Fibroblast of skin of left quadriceps (primary cell): ENCODE results near the gene VSX2.

ENCODE experiments used
- DNase-seq, 2 experiments: peaks; one replicate each; pipeline ENCODE4 v3.0.0-alpha.2; 2013; ENCODE audit warnings: low read depth in 2 of 2

The VSX2 gene

GRCh38 chr14:74221741-74222140 is 17.5 kb upstream of the VSX2 start:
- DNase-seq: no peak

- no peak for DNase-seq
These were observed 16.2 kb upstream of the VSX2 start for GRCh38 chr14:74223016-74223415.

GRCh38 chr14:74231784-74232183 is 7.5 kb upstream of the VSX2 start:
- DNase-seq: no peak

DNA sequence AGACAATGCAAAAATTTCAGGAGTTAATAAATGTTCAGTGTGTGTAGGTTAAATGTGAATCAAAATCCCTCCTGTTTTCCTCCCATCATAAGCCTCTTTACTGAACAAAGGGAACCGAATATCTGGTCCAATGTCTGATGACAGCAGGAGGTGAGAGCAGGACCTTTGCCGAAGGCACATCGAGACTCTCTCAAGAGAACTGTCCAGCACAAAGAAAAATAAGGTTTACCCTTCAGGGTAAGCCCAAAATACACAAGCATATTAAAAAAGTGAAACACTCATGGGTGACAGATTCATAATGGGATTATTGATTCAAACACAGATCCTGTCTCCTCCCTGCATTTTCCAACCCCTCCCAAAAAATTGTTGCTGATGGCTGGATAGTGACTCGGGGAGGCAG is 4.2 kb upstream of the VSX2 start:
- no peak for DNase-seq

DNA sequence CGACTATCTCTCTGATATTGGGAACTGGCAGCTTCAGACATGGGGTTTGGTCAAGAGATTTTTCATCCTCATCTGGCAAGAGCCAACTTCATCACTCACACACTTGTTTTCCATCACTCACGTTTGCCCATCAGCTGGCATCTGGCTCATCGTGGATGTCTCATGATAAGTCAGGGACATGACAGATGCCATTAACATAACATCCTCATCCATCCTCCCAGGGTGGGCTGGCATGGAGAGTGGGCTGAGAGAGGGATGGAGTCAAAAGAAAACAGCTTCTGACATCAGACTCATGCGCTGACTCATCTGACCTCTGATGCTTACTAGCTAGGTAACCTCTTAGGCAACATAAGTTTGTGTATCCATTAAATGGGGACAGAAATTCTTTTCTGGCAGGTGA is 1.8 kb upstream of the VSX2 start:
- no peak for DNase-seq

DNA sequence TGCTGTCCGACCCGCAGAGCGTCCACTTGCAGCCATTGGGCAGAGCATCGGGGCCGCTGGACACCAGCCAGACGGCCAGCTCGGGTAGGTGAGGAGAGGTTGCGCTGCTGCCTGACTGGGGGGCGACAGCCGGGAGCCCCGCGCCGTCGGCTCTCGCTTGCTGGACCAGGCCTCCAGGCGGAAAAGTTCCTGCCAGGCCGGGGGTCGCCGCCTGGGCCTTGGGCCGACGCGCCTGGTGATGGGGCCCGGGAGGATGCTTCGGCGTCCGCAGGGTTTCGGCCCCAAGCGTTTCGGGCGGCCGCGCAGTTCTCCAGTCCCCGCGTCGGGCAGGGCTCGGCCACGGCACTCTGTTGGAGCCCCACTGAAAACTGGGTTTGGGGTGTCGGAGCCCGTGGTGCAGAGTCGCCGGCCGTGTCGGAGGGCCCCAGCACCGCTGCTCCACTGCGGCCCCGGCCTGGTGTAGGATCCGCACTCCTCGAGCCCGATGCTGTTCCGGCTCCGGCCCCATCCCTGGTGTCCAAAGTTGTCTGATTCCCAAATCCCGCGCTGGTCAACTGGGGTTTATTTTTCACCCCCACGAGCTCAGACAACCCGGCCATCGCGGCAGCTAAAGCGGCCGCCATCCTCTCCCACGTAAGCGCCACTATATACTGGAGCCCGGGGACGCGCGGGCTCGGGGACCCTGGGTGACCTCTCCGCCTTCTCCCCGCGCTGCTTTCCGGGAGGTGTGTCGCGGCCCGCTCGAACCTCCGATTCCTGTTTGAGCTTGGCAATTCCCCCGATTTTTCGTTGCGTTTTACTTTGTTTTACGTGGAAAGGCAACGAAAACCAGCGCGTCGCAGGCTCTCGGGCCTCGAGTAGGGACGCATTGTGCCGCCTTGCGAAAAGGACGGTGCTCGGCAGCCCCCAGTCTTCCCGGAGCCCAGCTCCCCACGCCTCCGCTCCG is 872 bp downstream of the VSX2 start:
- no peak for DNase-seq

GRCh38 chr14:74240794-74241651 is 1.8 kb downstream of the VSX2 start:
- no peak for DNase-seq

- no peak for DNase-seq
These were observed 2.4 kb downstream of the VSX2 start for GRCh38 chr14:74241652-74242017.

DNA sequence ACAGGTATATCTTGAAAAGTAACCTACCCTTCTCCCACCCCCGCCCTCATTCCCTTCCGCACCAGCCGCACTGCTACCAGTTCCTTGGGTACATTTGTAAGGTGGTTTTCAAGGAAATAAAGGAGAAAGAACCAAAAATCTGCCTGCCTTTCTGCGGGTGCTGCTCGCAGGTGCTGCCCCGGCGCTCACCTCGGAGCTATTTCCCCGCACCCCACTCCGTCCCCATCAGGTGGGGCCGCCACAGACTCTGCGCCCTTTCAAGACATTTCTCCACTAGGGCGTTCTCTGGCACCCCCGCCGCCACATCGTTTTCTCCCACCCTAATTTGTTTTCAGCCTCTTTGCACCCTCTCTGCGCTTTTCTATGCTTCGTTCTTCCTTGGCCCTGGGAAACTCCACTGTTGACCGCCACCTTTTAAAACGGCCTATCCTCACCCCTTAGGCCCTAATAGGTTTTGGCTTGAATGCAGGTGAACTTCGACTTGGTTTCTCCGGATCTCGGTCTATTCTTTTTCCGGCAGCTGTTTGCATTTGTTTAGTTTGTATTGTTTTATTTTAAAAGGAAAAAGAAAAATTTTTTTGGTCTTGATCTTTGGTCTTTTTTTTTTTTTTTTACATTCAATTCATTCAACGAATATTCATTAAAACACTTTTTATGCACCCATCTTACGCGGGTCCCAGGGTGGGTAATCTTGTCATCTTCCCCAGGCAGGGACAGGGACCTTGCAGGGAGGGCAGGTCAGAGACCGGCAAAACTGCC is 3.0 kb downstream of the VSX2 start:
- DNase-seq: no peak

GRCh38 chr14:74242780-74243042 is 3.5 kb downstream of the VSX2 start:
- DNase-seq: no peak

- no peak for DNase-seq
These were observed 3.8 kb downstream of the VSX2 start for GRCh38 chr14:74243051-74243450.

GRCh38 chr14:74244115-74244514 is 4.9 kb downstream of the VSX2 start:
- DNase-seq: no peak

DNA sequence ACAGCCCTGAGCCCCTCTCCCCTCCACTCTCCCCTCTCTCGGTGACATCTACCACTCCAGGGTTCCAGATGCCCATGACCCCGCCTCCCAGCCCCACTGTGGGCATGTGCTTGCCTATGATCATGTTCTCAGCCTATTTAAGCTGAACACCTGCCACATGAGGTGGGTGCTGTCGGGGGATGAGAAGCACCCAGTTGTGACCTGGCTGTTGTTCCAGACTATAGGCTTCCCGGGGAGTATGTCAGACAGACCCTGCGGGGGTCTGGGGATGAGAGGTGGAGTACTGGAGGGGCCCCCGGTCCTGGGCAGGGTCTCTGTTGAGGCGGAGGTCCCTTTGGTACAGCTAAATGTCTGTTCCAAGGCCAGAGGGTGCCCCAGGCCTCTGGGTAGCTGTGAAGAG is 6.0 kb downstream of the VSX2 start:
- DNase-seq: no peak

DNA sequence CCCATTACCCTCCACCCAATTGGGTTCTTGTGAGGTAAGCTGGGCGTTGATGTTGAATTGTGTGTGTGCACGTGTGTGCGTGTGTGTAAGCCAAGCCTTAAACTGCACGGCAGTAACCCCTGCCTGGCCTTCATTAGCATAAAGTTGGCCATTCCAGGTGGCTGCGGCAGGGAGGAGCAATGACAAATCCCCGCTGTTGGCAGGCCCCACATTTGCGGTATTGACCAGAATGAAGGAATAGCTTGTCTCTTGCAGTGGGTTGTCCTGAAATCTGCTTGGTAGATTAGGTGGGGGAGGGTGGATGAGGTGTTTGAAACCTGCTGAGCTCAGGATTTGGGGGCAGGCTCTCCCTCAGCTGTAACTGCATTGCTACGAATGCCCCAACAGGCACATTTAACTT is 7.3 kb downstream of the VSX2 start:
- DNase-seq: no peak

GRCh38 chr14:74248017-74248416 is 8.8 kb downstream of the VSX2 start:
- no peak for DNase-seq

DNA sequence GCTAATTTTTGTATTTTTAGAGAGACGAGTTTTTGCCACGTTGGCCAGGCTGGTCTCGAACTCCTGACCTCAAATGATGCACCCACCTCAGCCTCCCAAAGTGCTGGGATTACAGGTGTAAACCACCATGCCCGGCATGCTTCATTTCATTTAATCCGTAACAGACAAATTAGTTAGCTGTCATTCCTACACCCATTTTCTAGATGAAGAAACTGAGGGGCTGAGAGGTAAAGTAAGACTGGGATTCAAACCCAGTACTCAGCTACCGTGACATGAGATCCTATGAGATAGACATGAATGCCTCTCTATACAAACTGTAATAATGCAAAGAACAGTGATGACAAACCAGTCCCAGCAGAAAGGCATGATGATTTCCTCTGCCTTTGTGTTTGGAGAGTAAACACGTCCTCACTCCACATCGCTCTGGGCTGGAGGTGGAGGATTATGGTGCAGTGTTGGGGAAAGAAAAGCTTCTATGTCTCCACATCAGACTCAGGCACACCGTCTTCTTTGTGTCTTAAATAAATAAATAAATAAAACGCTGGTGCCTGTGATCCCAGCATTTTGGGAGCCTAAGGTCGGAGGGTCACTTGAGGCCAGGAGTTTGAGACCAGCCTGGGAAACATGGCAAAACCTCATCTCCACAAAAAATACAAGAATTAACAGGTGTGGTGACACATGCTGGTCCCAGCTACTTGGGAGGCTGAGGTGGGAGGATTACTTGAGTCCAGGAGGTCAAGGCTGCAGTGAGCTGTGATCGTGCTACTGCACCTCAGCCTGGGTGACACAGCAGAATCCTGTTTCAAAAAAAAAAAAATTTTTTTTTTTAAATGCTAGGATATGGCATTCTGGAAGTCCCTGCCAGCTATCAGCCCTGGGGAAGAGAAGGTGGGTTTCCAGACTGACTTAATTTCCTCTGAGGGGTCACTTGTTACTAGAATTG is 10.5 kb downstream of the VSX2 start:
- no peak for DNase-seq

GRCh38 chr14:74255281-74255680 is 16.0 kb downstream of the VSX2 start:
- no peak for DNase-seq

GRCh38 chr14:74257078-74257940 is 18.1 kb downstream of the VSX2 start:
- no peak for DNase-seq

DNA sequence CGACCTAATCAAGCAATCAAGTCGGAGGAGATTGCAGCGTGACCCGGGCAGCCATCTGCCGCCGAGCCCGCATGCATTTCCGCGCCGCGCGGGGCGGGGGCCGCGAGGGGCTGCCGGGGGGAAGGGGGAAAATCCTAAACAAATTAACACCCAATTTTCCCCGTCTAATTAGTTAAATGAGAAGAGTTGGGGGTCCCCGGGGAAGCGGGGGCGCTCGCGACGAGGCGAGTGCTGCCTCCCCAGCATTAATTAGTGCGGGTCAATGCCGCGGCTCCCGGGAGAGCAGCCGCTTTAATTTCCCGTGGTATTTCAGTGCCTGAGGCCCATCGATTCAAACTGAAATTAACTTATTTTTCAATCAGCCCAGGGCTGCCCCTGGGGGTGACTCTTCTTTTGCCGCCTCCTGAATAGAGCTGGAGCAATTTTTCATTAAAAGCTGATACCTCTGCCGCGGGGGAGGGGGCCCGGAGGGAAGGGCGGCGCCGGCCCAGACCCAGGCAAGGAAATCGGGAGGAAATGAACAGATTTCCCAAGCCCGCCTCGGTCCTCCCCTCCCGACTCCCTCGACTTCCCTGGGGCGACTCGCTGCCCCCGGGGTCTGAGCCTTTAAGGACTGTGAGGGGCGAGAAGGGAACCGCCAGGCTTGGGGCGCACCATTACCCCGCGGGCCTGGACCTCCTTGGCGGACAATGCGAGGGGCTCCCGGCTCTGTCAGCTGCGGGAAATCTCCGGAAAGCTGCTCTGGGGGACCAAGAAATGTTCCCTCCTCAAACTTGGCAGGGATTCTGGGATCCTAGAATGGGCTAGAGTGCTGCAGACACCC is 18.9 kb downstream of the VSX2 start:
- DNase-seq: no peak

- DNase-seq: no peak
These were observed 19.5 kb downstream of the VSX2 start for GRCh38 chr14:74258764-74259035.
